ENCODE results near the gene HIPK2. TPM values are rescaled to one million over a fixed set of nuclear protein-coding genes. Genes with fewer than 3 reads are reported as not detected.

The HIPK2 gene
- total RNA-seq, 2 experiments from 2014 or later: 6.2 to 7.9 TPM

DNA sequence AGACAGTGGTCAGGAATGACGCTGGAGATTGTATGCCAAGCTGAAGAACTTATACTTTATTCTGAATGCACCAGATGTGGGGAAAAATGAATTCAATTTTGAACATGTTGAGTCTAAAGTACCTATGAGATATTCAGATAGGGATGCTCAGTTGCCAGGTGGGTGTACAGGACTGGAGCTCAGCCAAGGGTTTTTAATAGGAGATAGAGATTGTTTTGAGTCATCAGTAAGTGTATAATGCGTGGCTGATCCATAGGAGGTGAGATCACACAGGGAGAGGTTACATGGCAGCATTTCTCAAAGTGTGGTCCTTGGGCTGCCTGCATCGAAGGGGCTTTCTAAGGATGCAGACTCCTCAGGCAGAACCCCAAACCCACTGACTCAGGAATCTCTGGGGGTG is 6.8 kb upstream of the HIPK2 start:
- POLR2A ChIA-PET: interaction anchor here (0.6 kb wide), 1 partner anchor 12 kb away, joined by 3 read pairs; no protein-coding TSS in a partner anchor

DNA sequence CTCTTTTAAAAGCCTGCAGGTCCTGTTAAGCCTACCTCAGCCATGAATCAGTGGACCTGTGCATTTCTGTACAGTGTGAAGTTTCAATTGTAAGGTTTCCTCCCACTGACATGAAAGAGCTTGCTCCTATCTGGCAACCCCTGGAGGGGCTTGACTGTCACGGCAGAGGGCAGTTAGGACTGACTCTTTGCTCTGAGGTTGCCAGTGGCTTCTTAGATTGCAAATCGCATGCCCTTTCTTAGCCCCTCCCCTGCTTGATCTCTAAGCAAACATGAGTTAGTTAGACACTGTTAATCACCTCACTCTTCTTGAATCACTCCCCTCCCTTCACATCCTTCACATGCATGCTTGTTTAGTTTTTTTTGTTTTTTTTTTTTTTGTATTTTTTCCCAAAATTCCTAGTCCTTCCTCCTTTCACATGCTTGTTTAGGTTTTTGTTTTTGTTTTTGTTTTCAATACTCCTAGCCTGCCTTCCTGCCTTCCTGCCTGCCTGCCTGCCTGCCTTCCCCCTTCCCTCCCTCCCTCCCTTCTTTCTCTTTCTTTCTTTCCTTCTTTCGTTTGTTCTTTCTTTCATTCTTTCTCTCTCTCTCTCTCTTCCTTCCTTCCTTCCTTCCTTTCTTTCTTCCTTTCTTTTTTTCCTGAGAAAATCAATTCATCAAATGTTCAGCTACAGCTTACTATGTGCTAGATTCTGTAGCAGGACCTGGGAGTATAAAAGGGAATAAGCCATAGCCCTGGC is 6.0 kb upstream of the HIPK2 start:
- ChIA-PET POLR2A (interaction anchor here (0.6 to 1.1 kb wide), 2 partner anchors 19 to 210 kb away, joined by 4 read pairs; no protein-coding TSS in a partner anchor), CTCF (ENCODE audit: unreplicated experiment) (no interaction called here)
- Histone ChIP-seq H2AFZ (ENCODE audit: low read length) (no peak overlapping the region), H3K4me2 (ENCODE audit: low read length) (no peak overlapping the region), H3K79me2 (ENCODE audit: insufficient read depth, low read depth, low read length) (no peaks in the 10 kb centered on the region), H3K4me3 (ENCODE audit: low read depth, low read length, poor library complexity, severe bottlenecking) (no peak overlapping the region), H3K9me3 (ENCODE audit: low read length) (no peaks in the 10 kb centered on the region), H3K36me3 (ENCODE audit: insufficient read depth, low read length) (no peaks in the 10 kb centered on the region), H3K27ac (ENCODE audit: low read depth, low read length, poor library complexity, severe bottlenecking) (no peak overlapping the region), H4K20me1 (ENCODE audit: insufficient read depth, low read length) (no peaks in the 10 kb centered on the region), H3K4me1 (ENCODE audit: insufficient read depth, low read length, poor library complexity, severe bottlenecking) (no peaks in the 10 kb centered on the region), H3K9me2 (ENCODE audit: insufficient read depth, low read length) (no peaks in the 10 kb centered on the region)
- no peak for DNase-seq (ENCODE audit: low spot score)
- intact Hi-C loops (cut with micrococcal nuclease; ENCODE audit: unreplicated experiment): no loop called here
- TF ChIP-seq, protein P1, sequence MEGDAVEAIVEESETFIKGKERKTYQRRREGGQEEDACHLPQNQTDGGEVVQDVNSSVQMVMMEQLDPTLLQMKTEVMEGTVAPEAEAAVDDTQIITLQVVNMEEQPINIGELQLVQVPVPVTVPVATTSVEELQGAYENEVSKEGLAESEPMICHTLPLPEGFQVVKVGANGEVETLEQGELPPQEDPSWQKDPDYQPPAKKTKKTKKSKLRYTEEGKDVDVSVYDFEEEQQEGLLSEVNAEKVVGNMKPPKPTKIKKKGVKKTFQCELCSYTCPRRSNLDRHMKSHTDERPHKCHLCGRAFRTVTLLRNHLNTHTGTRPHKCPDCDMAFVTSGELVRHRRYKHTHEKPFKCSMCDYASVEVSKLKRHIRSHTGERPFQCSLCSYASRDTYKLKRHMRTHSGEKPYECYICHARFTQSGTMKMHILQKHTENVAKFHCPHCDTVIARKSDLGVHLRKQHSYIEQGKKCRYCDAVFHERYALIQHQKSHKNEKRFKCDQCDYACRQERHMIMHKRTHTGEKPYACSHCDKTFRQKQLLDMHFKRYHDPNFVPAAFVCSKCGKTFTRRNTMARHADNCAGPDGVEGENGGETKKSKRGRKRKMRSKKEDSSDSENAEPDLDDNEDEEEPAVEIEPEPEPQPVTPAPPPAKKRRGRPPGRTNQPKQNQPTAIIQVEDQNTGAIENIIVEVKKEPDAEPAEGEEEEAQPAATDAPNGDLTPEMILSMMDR (conservative IDR thresholded peaks at IDR 0.05; ENCODE audit: low read length): no peak
- TF ChIP-seq EZH2phosphoT487 (IDR thresholded peaks at IDR 0.05; ENCODE audit: borderline replicate concordance, low read depth, low read length): no peak
- BruUV-seq (replicated peaks): no TSS peak

More for the DNA sequence above, 6.8 kb upstream of the HIPK2 start:
- Histone ChIP-seq H3K4me1 (ENCODE audit: insufficient read depth, low read length, poor library complexity, severe bottlenecking) (no peaks in the 10 kb centered on the region), H4K20me1 (ENCODE audit: insufficient read depth, low read length) (no peaks in the 10 kb centered on the region), H3K9me2 (ENCODE audit: insufficient read depth, low read length) (no peaks in the 10 kb centered on the region), H3K4me2 (ENCODE audit: low read length) (no peak overlapping the region), H3K27ac (ENCODE audit: low read depth, low read length, poor library complexity, severe bottlenecking) (no peak overlapping the region), H3K4me3 (ENCODE audit: low read depth, low read length, poor library complexity, severe bottlenecking) (no peak overlapping the region), H2AFZ (ENCODE audit: low read length) (no peak overlapping the region), H3K36me3 (ENCODE audit: insufficient read depth, low read length) (no peaks in the 10 kb centered on the region), H3K9me3 (ENCODE audit: low read length) (no peaks in the 10 kb centered on the region), H3K79me2 (ENCODE audit: insufficient read depth, low read depth, low read length) (no peaks in the 10 kb centered on the region)
- TF ChIP-seq, protein P1 (conservative IDR thresholded peaks at IDR 0.05; ENCODE audit: low read length): no peak
- TF ChIP-seq EZH2phosphoT487 (IDR thresholded peaks at IDR 0.05; ENCODE audit: borderline replicate concordance, low read depth, low read length): no peak
- intact Hi-C loops (cut with micrococcal nuclease; ENCODE audit: unreplicated experiment): no loop called here
- DNase-seq (ENCODE audit: low spot score): no peak
- no TSS peak for BruUV-seq (replicated peaks)
- CTCF ChIA-PET (ENCODE audit: unreplicated experiment): no interaction called here

DNA sequence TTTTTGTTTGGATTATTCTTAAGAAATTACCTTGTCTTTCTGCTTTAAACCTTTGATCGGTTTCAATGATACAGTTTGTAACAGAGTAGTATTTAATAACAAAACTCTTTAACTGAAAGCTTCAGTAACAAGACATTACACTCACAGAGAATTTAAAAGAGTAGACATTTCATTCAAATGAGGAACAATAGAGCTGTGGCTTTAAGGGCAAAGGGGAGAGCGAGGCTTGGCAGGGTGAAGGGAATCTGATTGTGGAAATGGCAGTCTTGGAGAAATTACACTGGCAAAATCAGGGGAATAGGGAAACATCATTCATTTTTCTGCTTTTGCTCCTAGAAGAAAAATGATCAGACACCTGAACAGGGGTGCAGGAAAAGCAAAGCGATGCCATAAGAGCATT is 5.1 kb upstream of the HIPK2 start:
- Histone ChIP-seq H3K36me3 (ENCODE audit: insufficient read depth, low read length) (no peaks in the 10 kb centered on the region), H3K79me2 (ENCODE audit: insufficient read depth, low read depth, low read length) (no peaks in the 10 kb centered on the region), H3K4me3 (ENCODE audit: low read depth, low read length, poor library complexity, severe bottlenecking) (no peak overlapping the region), H3K27ac (ENCODE audit: low read depth, low read length, poor library complexity, severe bottlenecking) (no peak overlapping the region), H3K9me2 (ENCODE audit: insufficient read depth, low read length) (no peaks in the 10 kb centered on the region), H3K9me3 (ENCODE audit: low read length) (no peaks in the 10 kb centered on the region), H3K4me1 (ENCODE audit: insufficient read depth, low read length, poor library complexity, severe bottlenecking) (peaks cover 5% of the 10 kb centered on the region), H4K20me1 (ENCODE audit: insufficient read depth, low read length) (no peaks in the 10 kb centered on the region), H2AFZ (ENCODE audit: low read length) (no peak overlapping the region), H3K4me2 (ENCODE audit: low read length) (no peak overlapping the region)
- ChIA-PET CTCF (ENCODE audit: unreplicated experiment) (no interaction called here), POLR2A (interaction anchor here (1.1 kb wide), 2 partner anchors 18 kb away, joined by 3 to 4 read pairs; no protein-coding TSS in a partner anchor)
- intact Hi-C loops (cut with micrococcal nuclease; ENCODE audit: unreplicated experiment): no loop called here
- TF ChIP-seq EZH2phosphoT487 (IDR thresholded peaks at IDR 0.05; ENCODE audit: borderline replicate concordance, low read depth, low read length): no peak
- TF ChIP-seq, protein P1 (conservative IDR thresholded peaks at IDR 0.05; ENCODE audit: low read length): no peak
- BruUV-seq (replicated peaks): no TSS peak
- DNase-seq (ENCODE audit: low spot score): no peak
